ENCODE measurements around the gene RIMS3. TPM values are rescaled to one million over a fixed set of nuclear protein-coding genes. Genes with fewer than 3 reads are reported as not detected.
A peak's percentile ranks its signal among the peaks of the same experiment; 100 is the strongest.

RIMS3 gene
- total RNA-seq, 1 donor from 2014 or later: 26.0 TPM

GRCh38 chr1:40628903-40629292, 36.6 kb downstream of the RIMS3 start:
- no peak for TF ChIP-seq CTCF (IDR thresholded peaks at IDR 0.05)
- peaks cover 12% of the 10 kb centered on the region for H3K4me1 Mint-ChIP-seq (ENCODE audit: low read depth)
- H3K27ac Mint-ChIP-seq (ENCODE audit: unreplicated experiment): no peak overlapping the region
- no peaks in the 10 kb centered on the region for H3K27me3 Mint-ChIP-seq (ENCODE audit: low read depth)
- no peaks in the 10 kb centered on the region for H3K9me3 Mint-ChIP-seq (ENCODE audit: low read depth)
- no peak for DNase-seq (ENCODE audit: low spot score)
- peaks cover 8% of the 10 kb centered on the region for H3K36me3 Mint-ChIP-seq (ENCODE audit: low read depth)
- H3K4me3 Mint-ChIP-seq (ENCODE audit: unreplicated experiment): no peak overlapping the region

- no peak for DNase-seq (ENCODE audit: low spot score)
- Mint-ChIP-seq H3K27ac (ENCODE audit: unreplicated experiment) (no peak overlapping the region), H3K36me3 (ENCODE audit: low read depth) (peaks cover 8% of the 10 kb centered on the region), H3K4me1 (ENCODE audit: low read depth) (peaks cover 12% of the 10 kb centered on the region), H3K4me3 (ENCODE audit: unreplicated experiment) (no peak overlapping the region), H3K9me3 (ENCODE audit: low read depth) (no peaks in the 10 kb centered on the region), H3K27me3 (ENCODE audit: low read depth) (no peaks in the 10 kb centered on the region)
- no peak for TF ChIP-seq CTCF (IDR thresholded peaks at IDR 0.05)
Measured at GRCh38 chr1:40627987-40628902, 37.2 kb downstream of the RIMS3 start.

- peaks cover 11% of the 10 kb centered on the region for H3K36me3 Mint-ChIP-seq (ENCODE audit: low read depth)
Measured at GRCh38 chr1:40626383-40626770, 39.1 kb downstream of the RIMS3 start.

GRCh38 chr1:40625476-40626382, 39.8 kb downstream of the RIMS3 start:
- Mint-ChIP-seq H3K27ac (ENCODE audit: unreplicated experiment) (no peak overlapping the region), H3K36me3 (ENCODE audit: low read depth) (peaks cover 14% of the 10 kb centered on the region), H3K9me3 (ENCODE audit: low read depth) (no peaks in the 10 kb centered on the region), H3K27me3 (ENCODE audit: low read depth) (no peaks in the 10 kb centered on the region), H3K4me1 (ENCODE audit: low read depth) (peaks cover 12% of the 10 kb centered on the region), H3K4me3 (ENCODE audit: unreplicated experiment) (no peak overlapping the region)
- no peak for TF ChIP-seq CTCF (IDR thresholded peaks at IDR 0.05)
- DNase-seq (ENCODE audit: low spot score): no peak

More at GRCh38 chr1:40626383-40626770, 39.1 kb downstream of the RIMS3 start:
- no peak overlapping the region for H3K27ac Mint-ChIP-seq (ENCODE audit: unreplicated experiment)
- no peak for TF ChIP-seq CTCF (IDR thresholded peaks at IDR 0.05)
- H3K9me3 Mint-ChIP-seq (ENCODE audit: low read depth): no peaks in the 10 kb centered on the region
- peaks cover 12% of the 10 kb centered on the region for H3K4me1 Mint-ChIP-seq (ENCODE audit: low read depth)
- H3K4me3 Mint-ChIP-seq (ENCODE audit: unreplicated experiment): no peak overlapping the region
- H3K27me3 Mint-ChIP-seq (ENCODE audit: low read depth): no peaks in the 10 kb centered on the region
- no peak for DNase-seq (ENCODE audit: low spot score)

GRCh38 chr1:40625076-40625475, 40.4 kb downstream of the RIMS3 start:
- Mint-ChIP-seq H3K4me3 (ENCODE audit: unreplicated experiment) (no peak overlapping the region), H3K27ac (ENCODE audit: unreplicated experiment) (no peak overlapping the region), H3K9me3 (ENCODE audit: low read depth) (no peaks in the 10 kb centered on the region), H3K36me3 (ENCODE audit: low read depth) (peaks cover 16% of the 10 kb centered on the region), H3K27me3 (ENCODE audit: low read depth) (no peaks in the 10 kb centered on the region), H3K4me1 (ENCODE audit: low read depth) (peaks cover 12% of the 10 kb centered on the region)
- no peak for DNase-seq (ENCODE audit: low spot score)
- peak; percentile 63 for TF ChIP-seq CTCF (IDR thresholded peaks at IDR 0.05)
